ENCODE results near the gene NPAT. TPM values are rescaled to one million over a fixed set of nuclear protein-coding genes. Genes with fewer than 3 reads are reported as not detected.

Gene NPAT
- total RNA-seq, 4 donors from 2014 or later = 5.4 to 10.6 (median 7.5) TPM

DNA sequence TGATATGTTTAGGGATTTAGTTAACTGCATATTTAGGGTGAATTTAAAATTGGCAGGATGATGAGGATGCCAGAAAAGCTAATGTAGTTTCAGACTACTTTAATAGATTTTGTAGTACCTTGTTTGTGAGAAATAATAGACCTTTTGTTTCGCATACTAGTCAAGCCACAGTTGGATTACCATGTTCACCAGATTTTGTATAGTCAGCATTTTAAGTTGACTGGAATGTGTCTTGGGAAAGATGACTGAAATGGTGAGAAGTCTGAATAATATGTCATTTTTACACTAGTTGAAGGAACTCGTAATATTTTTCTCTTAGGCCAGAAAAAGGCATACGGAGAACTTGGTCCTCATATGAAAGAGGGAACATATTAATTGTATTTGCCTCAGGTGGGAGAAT is 23.9 kb upstream of the NPAT start:
- peaks cover 0 to 26% of the 10 kb centered on the region in 2 donors for H3K36me3 ChIP-seq

DNA sequence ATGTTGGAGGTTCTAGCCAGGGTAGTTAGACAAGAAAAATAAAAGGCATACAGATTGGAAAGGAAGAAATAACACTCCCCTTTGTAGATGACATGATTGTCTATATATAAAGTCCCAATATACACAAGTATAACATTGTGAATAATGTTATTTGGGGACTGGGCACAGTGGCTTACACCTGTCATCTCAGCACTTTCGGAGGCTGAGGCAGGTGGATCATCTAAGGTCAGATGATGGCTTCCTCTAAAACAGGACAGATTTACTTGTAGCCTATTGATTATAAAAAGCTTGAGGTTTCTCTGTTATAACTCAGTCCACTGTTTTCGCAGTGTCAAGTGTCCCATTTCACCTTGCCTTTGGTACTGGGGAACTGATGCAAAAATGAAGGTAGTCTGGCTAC is 20.0 kb upstream of the NPAT start:
- H3K9me3 ChIP-seq = no peaks in the 10 kb centered on the region
- no peak for TF ChIP-seq POLR2A (IDR thresholded peaks at IDR 0.05)
- TF ChIP-seq, protein P1, sequence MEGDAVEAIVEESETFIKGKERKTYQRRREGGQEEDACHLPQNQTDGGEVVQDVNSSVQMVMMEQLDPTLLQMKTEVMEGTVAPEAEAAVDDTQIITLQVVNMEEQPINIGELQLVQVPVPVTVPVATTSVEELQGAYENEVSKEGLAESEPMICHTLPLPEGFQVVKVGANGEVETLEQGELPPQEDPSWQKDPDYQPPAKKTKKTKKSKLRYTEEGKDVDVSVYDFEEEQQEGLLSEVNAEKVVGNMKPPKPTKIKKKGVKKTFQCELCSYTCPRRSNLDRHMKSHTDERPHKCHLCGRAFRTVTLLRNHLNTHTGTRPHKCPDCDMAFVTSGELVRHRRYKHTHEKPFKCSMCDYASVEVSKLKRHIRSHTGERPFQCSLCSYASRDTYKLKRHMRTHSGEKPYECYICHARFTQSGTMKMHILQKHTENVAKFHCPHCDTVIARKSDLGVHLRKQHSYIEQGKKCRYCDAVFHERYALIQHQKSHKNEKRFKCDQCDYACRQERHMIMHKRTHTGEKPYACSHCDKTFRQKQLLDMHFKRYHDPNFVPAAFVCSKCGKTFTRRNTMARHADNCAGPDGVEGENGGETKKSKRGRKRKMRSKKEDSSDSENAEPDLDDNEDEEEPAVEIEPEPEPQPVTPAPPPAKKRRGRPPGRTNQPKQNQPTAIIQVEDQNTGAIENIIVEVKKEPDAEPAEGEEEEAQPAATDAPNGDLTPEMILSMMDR (IDR thresholded peaks at IDR 0.05 in 4 of 5, conservative IDR thresholded peaks at IDR 0.05 in 1 of 5) = no peak
- H3K27ac ChIP-seq = no peak overlapping the region
- in situ Hi-C loops (cut with MboI; ENCODE audit: low sequenced_read_pairs in 4 of 4) (no loop called here), intact Hi-C loops (cut with DNase I; ENCODE audit: low total_unique reads) (no loop called here)
- no peaks in the 10 kb centered on the region for H3K4me1 ChIP-seq
- DNase-seq (no peak), ATAC-seq (no peak)
- H3K36me3 ChIP-seq = peaks cover 0 to 16% of the 10 kb centered on the region in 2 donors
- no peaks in the 10 kb centered on the region for H3K27me3 ChIP-seq
- no peak overlapping the region for H3K4me3 ChIP-seq

More for the DNA sequence above, 23.9 kb upstream of the NPAT start:
- no peak overlapping the region for H3K27ac ChIP-seq
- H3K4me3 ChIP-seq = no peak overlapping the region
- no peaks in the 10 kb centered on the region for H3K9me3 ChIP-seq
- H3K27me3 ChIP-seq = no peaks in the 10 kb centered on the region
- intact Hi-C loops (cut with DNase I; ENCODE audit: low total_unique reads) (no loop called here), in situ Hi-C loops (cut with MboI; ENCODE audit: low sequenced_read_pairs in 4 of 4) (no loop called here)
- H3K4me1 ChIP-seq = no peaks in the 10 kb centered on the region
- TF ChIP-seq, protein P1 (IDR thresholded peaks at IDR 0.05 in 4 of 5, conservative IDR thresholded peaks at IDR 0.05 in 1 of 5) = no peak
- TF ChIP-seq POLR2A (IDR thresholded peaks at IDR 0.05) = no peak
- ATAC-seq = no peak
- DNase-seq = no peak

DNA sequence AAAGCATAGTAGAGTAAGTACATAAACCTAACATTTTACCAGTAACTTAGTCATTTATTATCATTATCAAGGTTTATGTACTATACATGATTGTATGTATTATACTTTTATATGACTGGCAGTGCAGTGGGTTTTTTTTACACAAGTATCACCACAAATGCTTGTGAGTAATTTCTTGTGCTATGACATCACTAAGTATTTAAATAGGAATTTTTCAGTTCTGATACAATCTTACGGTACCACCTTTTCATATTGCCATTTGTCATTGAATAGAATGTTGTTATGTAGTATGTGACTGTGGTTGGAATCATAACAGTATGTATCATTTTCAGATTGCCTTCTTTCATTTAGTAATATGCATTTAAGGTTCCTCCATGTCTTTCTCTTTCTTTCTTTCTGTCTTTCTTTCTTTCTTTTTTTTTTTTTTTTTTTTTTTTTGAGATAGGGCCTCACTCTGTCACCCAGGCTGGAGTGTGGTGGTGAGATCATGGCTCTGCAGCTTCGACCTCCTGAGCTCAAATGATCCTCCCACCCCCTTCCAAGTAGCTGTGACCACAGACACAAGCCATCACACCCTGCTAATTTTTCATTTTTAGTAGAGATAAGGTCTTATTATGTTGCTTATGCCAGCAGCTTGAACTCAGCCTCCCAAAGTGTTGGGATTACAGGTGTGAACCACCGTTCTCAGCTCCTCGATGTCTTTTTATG is 19.0 kb upstream of the NPAT start:
- intact Hi-C loops (cut with DNase I; ENCODE audit: low total_unique reads) = no loop called here
- H3K4me1 ChIP-seq = no peaks in the 10 kb centered on the region
- no peak for DNase-seq
- H3K36me3 ChIP-seq = peaks cover 0 to 19% of the 10 kb centered on the region in 2 donors
- TF ChIP-seq POLR2A (IDR thresholded peaks at IDR 0.05) = no peak
- TF ChIP-seq, protein P1 (IDR thresholded peaks at IDR 0.05 in 4 of 5, conservative IDR thresholded peaks at IDR 0.05 in 1 of 5) = no peak
- H3K27me3 ChIP-seq = no peaks in the 10 kb centered on the region
- no peaks in the 10 kb centered on the region for H3K9me3 ChIP-seq
- no peak for ATAC-seq
- in situ Hi-C loops (cut with MboI; ENCODE audit: low sequenced_read_pairs in 4 of 4) = no loop called here
- H3K4me3 ChIP-seq = no peak overlapping the region
- H3K27ac ChIP-seq = no peak overlapping the region

DNA sequence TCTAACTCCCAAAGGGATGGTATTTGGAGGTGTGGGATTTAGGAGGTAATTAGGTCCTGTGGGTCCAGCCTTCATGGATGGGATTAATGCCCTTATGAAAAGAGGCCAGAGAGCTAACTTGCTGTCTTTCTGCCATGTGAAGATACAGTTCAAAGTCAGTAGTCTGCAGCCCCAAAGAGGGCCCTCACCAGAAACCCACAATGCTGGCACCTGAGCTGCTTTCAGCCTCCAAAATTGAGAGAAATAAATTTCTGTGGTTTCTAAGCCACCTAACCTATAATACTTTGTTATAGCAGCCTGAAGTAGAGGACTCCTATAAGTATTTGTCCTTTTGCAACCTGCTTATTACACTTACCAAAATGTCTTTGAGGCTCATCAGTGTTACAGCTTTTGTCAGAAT is 16.6 kb upstream of the NPAT start:
- Histone ChIP-seq H3K27ac (no peak overlapping the region), H3K4me3 (no peak overlapping the region), H3K36me3 (peaks cover 0 to 24% of the 10 kb centered on the region in 2 donors), H3K9me3 (no peaks in the 10 kb centered on the region), H3K4me1 (no peaks in the 10 kb centered on the region), H3K27me3 (no peaks in the 10 kb centered on the region)
- intact Hi-C loops (cut with DNase I; ENCODE audit: low total_unique reads) = no loop called here
- DNase-seq = no peak
- no peak for ATAC-seq
- in situ Hi-C loops (cut with MboI; ENCODE audit: low sequenced_read_pairs in 4 of 4) = no loop called here
- TF ChIP-seq, protein P1 (IDR thresholded peaks at IDR 0.05 in 4 of 5, conservative IDR thresholded peaks at IDR 0.05 in 1 of 5) = no peak
- no peak for TF ChIP-seq POLR2A (IDR thresholded peaks at IDR 0.05)
